ENCODE data around the gene TMEM79.
A peak's percentile ranks its signal among the peaks of the same experiment; 100 is the strongest.

The TMEM79 gene

DNA sequence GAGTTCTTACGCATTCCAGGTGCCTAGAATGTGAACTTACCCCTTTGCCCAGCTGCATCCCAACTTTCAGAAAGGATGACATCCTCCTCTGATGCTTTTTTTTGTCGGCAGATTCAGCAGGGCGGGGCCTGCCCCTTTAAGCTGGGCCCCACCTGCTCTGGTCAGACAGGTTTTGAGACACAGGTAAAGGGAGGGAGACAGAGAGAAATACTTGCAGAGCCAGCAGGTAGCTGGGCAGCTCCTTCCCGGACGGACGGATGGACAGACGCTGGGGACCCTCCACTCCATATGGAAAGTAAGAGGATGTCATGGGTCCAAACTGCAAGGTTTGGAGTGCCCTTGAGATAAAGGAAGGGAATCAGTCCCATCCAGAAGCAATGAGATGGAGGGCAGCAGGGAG is at the start of gene TMEM79:
TMEM79 (plus strand) TSS at position 214 of the 400 bp plus-strand sequence. CDS start 902 bp downstream, outside the sequence.
- peak; percentile 85 for DNase-seq

- DNase-seq = no peak
Observed at GRCh38 chr1:156236164-156236563, 48.0 kb upstream of the TMEM79 start.

- no peak for DNase-seq
Observed at GRCh38 chr1:156238248-156238647, 45.9 kb upstream of the TMEM79 start.

DNA sequence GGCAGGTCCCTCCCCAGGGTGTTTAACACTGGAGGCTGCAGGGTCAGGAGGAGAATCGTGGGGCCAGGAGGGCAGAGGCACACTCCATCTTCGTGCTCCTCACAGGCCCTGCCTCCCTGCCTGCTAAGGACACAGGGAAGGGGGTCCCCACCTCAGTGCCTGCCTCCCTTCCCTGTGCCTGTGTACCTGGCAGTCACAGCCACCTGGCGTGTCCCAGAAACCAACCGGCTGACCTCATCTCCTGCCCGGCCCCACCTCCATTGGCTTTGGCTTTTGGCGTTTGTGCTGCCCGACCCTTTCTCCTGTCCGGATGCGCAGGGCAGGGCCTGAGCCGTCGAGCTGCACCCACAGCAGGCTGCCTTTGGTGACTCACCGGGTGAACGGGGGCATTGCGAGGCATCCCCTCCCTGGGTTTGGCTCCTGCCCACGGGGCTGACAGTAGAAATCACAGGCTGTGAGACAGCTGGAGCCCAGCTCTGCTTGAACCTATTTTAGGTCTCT is 42.8 kb upstream of the TMEM79 start:
- DNase-seq = no peak

DNA sequence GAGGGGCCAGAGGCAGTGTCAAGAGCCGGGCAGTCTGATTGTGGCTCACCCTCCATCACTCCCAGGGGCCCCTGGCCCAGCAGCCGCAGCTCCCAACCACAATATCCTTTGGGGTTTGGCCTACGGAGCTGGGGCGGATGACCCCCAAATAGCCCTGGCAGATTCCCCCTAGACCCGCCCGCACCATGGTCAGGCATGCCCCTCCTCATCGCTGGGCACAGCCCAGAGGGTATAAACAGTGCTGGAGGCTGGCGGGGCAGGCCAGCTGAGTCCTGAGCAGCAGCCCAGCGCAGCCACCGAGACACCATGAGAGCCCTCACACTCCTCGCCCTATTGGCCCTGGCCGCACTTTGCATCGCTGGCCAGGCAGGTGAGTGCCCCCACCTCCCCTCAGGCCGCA is 42.2 kb upstream of the TMEM79 start, which contains the start of gene BGLAP:
BGLAP (plus strand) TSS at position 259 of the 400 bp plus-strand sequence; CDS start at position 307, 48 bp downstream.
- no peak for DNase-seq

DNA sequence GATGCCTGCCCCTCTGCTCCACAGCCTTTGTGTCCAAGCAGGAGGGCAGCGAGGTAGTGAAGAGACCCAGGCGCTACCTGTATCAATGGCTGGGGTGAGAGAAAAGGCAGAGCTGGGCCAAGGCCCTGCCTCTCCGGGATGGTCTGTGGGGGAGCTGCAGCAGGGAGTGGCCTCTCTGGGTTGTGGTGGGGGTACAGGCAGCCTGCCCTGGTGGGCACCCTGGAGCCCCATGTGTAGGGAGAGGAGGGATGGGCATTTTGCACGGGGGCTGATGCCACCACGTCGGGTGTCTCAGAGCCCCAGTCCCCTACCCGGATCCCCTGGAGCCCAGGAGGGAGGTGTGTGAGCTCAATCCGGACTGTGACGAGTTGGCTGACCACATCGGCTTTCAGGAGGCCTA is 41.4 kb upstream of the TMEM79 start:
- no peak for DNase-seq

GRCh38 chr1:156244126-156244525 is 40.0 kb upstream of the TMEM79 start:
- DNase-seq = no peak

DNA sequence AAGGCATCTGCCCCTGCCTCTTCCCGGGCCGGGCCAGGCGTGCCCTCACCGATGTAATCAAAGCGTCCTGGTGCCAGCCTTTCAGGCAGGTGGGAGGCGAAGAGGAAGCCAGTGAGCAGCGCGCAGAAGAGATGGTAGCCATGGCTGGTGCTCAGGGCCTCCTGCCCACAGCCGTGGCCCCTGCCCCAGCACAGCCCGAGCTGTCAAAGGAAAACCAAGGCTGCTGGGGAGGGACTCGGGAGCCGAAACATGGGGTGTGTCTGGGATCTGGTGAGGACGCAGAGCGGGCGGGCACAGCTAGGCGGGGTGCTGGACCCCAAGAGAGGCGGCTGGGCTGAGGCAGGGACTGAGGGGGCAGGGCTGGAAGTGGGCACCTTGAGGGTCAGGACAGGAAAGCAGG is 39.4 kb upstream of the TMEM79 start:
- no peak for DNase-seq

- DNase-seq = peak; percentile 45
Observed at GRCh38 chr1:156245451-156246232, 38.5 kb upstream of the TMEM79 start.

DNA sequence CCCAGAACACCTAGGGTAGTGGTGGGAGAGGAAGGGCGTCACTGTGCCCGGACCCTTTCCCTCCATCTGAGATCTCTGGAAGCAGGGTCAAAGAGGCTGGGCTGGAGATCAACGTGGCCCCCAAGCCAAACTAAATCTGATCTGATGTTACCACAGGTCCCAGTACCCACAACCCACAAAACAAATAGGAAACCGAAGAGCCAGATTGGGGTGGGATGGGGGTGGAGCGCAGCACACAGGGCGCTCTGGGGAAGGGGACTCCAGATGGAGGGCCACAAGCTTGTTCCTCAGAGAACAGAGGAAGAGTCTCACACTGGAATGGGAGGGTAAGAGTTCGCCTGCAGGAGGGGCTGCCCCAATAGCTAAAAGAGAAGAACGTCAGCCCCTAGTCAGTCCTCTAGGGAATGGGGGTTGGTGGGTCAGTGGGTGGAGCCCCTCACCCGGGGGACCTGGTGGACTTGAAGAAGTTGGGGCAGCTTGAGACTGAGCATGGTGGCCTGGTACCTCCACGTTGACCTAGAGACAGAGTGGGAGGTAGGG is 37.8 kb upstream of the TMEM79 start:
- DNase-seq = no peak

DNA sequence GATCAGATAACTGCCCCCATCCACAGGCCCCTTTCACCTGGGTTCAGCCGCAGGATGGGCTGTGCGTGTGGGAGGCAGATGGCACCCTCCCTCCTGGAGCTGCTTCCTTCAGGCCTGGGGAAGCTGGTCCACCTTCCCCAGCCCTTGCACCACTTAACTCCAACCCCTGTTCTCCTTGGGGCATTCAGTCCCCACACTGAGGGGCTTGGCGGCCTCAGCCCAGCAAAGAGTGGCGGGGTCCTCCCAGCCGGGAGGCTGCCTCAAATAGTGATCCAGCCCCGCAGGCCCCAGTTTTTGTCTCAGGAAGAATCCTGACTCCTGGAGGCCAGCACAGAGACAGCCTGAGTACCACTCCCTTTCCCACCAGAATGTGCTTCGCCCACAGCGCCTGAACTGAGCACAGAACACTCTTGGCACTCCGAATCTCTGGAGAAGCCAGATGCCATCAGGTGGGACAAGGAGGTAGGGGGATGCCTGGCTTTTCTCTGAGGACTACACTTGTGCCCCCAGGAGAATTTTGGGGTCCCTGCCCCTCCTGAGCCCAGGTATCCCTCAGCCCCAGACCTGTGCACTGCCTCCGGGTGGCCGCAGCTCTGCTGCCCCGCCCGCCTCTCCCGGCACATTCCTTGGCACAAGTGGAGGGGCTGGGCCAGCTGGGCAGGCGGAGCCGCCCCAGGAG is 37.2 kb upstream of the TMEM79 start:
- no peak for DNase-seq

DNA sequence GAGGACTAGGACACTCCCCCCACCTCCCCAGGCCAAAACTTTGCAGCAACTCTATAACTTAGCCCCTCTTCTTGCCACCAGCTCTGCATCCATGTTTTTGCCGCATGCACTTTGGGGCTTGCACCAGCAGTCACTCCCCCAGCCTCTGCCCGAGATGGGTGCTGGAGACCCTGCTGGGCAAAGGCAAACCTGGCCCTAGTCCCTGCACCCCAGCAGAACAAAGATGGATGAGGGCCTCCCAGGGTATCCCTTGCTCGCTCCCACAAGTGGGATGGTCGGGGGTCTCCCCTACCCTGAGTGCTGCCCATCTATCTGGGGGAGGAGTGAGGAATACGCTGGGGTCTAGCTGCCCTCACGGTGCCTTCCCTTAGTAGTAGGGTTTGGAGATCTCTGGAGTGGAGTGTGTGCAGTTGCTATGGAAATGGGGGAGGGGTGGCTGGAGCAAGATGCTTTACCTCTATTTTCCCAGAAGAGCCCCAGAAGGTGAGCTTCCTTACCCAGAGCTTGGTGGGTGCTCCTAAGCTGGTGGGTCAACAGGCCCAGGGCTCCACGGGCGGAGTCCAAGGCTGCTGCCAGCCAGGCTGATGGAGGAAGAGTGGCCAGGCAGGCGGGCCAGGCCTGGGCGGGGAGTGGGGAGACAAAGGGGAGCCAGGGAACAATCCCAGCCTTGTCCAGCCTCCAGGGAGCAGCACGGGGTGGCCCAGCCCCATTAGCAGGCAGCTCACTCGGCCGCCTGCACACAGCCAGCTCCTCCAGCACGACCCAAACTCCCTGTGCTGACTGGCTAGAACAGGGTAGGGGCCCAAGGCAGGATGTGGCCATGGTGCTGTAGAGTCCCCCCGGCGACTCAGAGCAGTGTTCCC is 36.4 kb upstream of the TMEM79 start, which contains the start of gene PAQR6:
PAQR6 (minus strand) TSS at position 597 of the 863 bp plus-strand sequence. CDS start 1,325 bp downstream, outside the sequence.
- DNase-seq = no peak

DNA sequence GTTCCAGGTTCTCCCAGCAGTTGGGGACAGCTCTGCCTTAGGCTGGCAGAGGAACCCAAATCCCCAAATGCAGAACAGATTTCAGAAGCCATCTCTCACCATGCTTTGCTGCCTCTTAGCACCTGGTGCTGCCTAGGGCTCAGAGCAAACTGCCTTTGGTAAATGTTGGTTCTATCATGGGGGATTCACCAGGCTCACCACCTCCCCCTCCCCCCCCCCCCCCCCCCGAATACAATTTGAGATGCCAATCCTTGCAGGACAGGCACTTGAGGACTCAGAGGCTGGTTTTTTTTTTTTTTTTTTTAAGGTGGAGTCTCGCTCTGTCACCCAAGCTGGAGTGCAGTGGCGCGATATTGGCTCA is 35.8 kb upstream of the TMEM79 start:
- no peak for DNase-seq

DNA sequence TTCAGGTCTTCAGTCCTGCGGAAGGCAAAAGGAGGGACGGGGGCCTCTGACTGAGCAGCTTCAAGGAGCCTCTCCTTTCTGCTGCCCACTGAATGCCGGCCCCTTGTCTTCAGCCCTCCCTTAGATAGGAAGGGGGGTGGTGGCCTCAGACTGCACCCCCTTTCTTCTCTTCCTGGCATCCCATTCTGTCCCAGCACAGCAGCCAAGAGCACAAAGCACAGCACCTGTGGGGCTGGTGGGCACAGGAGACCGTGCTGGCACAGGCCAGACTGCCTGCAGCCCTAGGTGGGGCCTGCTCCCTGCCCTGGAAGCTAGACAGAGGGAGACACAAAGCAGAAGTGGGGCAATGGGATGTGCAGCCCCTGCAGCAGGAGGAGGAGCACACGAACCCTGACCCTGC is 34.5 kb upstream of the TMEM79 start:
- DNase-seq = no peak

- DNase-seq = no peak
Observed at GRCh38 chr1:156251527-156251926, 32.6 kb upstream of the TMEM79 start.

DNA sequence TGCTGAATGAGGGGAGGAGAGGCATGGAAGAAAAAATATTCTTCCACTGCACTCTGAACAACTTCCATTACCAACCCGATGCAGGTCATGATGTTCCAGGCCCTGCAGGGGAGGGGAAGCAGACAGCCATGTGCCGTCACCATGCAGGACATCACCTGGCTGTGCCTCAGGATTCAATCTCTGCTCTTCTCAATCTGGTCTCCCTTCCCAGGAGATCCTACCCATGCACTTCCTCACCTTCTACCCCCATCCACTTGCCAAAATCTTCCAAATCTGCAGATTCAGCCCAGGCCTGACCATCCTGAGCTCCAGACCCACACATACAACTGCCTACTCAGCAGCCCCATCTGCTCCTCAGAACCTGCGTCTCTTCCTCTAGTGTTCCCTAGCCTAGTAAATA is 30.5 kb upstream of the TMEM79 start:
- no peak for DNase-seq

- no peak for DNase-seq
Observed at GRCh38 chr1:156257711-156258110, 26.4 kb upstream of the TMEM79 start.

- DNase-seq = no peak
Observed at GRCh38 chr1:156258859-156259258, 25.3 kb upstream of the TMEM79 start.

- no peak for DNase-seq
Observed at GRCh38 chr1:156259805-156260204, 24.3 kb upstream of the TMEM79 start.

DNA sequence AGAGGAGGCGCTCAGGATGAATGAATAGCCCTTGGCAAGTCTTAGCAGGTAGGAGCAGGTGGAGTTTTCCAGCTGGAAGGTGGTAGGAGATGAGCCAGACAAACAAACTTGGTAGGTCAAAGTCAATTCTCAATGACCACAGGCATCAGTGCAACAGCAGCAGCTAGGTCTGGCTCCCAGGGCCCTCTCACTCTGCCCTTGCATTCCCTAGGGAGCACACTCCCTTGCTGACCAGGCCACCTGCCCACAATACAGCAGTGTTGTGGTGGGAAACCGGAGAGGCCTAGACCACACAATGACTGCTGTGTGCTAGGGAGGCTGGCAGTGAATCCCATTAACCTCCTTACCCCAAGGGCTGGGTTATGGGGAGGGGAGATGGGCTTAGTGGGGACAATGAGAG is 23.2 kb upstream of the TMEM79 start:
- no peak for DNase-seq

- DNase-seq = no peak
Observed at GRCh38 chr1:156262461-156263287, 21.5 kb upstream of the TMEM79 start.

- DNase-seq = no peak
Observed at GRCh38 chr1:156263288-156263655, 20.9 kb upstream of the TMEM79 start.
